Bronchial epithelial cell (primary cell): ENCODE measurements around the gene SEC14L1. TPM values are rescaled to one million over a fixed set of nuclear protein-coding genes. Genes with fewer than 3 reads are reported as not detected.
A peak's percentile ranks its signal among the peaks of the same experiment; 100 is the strongest.

ENCODE experiments used
- DNase-seq: peaks from one replicate; pipeline ENCODE4 v3.0.0-alpha.2; 2010; ENCODE audit warnings: low read depth
- FAIRE-seq: peaks from 2 replicates; lab custom pipeline; 2011; peaks lifted over from hg19 to GRCh38; lab: Jason Lieb, UNC
- H3K27me3 ChIP-seq: 2 replicates; pipeline ENCODE4 v1.5.1; 2011; ENCODE audit warnings: low read length; ENCODE audit not compliant: control insufficient read depth, insufficient read depth
- H3K36me3 ChIP-seq: 2 replicates; pipeline ENCODE4 v1.5.1; 2011; ENCODE audit warnings: low read length; ENCODE audit not compliant: control insufficient read depth, insufficient read depth
- H3K4me3 ChIP-seq: 2 replicates; pipeline ENCODE4 v1.5.1; 2011; ENCODE audit warnings: mild to moderate bottlenecking, low read depth, low read length, control low read depth
- CTCF ChIP-seq: IDR thresholded peaks from 2 replicates; pipeline ENCODE4 v1.5.1; 2011; ENCODE audit warnings: mild to moderate bottlenecking, moderate library complexity, low read length, control low read depth, inconsistent platforms; ENCODE audit not compliant: insufficient read depth, severe bottlenecking
- total RNA-seq: library from RNA; depleted of rRNA; stranded (reverse); fragments of >200 nt; gene quantifications from 2 replicates; pipeline ENCODE4 v1.2.1, GENCODE V29; 2014

Gene SEC14L1
- total RNA-seq, 1 donor from 2014 or later = 21.6 TPM

GRCh38 chr17:77174928-77175661, 34.3 kb downstream of the SEC14L1 start:
- Histone ChIP-seq H3K4me3 (no peak overlapping the region), H3K36me3 (peaks cover 2% of the 10 kb centered on the region), H3K27me3 (no peaks in the 10 kb centered on the region)
- no peak for FAIRE-seq
- DNase-seq = peak; percentile 25
- no peak for TF ChIP-seq CTCF

DNA sequence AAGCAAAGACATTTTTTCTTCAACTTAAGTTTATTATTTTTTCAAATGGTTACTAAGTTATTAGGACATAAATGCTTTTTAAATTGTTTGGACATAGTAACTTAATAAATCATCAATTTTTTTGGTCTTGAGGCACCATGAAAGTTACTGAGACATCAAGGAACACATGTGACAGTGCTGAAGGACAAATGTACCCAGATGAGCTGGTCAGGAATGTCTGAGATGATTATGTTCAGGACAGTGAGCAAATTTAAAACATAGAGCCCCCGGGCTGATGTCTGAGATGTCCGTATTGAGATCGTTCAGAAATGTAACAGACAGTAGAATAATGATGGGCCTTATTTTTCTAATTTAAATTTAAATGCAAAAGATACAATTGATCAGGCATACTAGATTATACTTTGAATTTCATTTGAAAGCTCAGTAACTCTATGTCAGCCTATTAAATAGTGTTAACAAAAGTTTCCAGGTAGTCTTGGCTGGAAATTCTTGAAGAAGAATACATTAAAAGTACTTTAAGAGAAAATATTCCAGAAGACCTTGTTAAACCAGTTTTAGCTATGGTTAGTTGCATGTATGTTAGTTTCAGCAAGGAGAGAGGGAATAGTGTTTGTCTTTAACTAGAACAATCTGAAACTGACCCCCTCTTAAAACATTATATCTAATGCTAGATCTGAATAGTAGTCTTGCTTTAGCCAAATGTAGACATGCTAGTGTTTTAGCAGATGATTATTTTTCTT, 36.4 kb downstream of the SEC14L1 start:
- DNase-seq (no peak), FAIRE-seq (no peak)
- Histone ChIP-seq H3K36me3 (peaks cover 2% of the 10 kb centered on the region), H3K27me3 (no peaks in the 10 kb centered on the region), H3K4me3 (no peak overlapping the region)
- TF ChIP-seq CTCF = no peak

DNA sequence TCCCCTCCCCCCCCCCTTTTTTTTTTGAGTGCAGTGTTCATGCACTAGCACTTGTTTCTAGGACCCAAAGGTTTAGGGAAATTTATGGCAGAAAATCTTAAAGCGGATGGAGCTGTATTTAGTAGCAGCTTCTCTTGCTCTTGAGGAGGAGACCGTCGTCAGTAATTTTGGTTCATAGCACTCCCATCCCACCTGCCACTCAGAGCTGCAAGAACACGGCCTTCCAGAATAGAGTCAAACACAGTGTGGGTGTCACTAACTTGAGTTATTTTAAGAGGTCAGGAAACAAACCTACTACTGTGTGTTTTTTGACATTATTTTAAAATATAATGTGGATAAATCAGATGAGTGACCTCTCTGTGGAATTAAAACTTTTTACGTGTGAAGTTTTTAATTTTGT, 37.3 kb downstream of the SEC14L1 start:
- H3K36me3 ChIP-seq = peaks cover 2% of the 10 kb centered on the region
- no peak for TF ChIP-seq CTCF
- no peak overlapping the region for H3K4me3 ChIP-seq
- FAIRE-seq (no peak), DNase-seq (no peak)
- no peaks in the 10 kb centered on the region for H3K27me3 ChIP-seq

DNA sequence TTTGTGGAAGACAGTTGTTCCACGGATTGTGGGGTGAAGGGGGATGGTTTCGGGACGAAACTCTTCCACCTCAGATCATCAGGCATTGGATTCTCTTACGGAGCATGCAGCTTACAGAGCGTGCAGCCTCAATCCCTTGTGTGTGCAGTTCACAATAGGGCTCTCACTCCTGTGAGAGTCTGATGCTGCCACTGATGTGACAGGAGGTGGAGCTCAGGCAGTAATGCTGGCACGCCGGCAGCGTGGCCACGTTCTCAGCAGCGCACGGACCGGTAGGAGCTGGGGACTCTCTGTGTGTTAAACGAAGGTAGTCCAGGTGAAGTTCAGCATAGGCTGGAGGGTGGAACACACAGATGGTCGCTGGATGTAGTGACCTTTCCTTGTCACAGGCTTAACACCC, 37.8 kb downstream of the SEC14L1 start:
- TF ChIP-seq CTCF = no peak
- DNase-seq = no peak
- no peak for FAIRE-seq
- peaks cover 2% of the 10 kb centered on the region for H3K36me3 ChIP-seq
- H3K27me3 ChIP-seq = no peaks in the 10 kb centered on the region
- H3K4me3 ChIP-seq = no peak overlapping the region

DNA sequence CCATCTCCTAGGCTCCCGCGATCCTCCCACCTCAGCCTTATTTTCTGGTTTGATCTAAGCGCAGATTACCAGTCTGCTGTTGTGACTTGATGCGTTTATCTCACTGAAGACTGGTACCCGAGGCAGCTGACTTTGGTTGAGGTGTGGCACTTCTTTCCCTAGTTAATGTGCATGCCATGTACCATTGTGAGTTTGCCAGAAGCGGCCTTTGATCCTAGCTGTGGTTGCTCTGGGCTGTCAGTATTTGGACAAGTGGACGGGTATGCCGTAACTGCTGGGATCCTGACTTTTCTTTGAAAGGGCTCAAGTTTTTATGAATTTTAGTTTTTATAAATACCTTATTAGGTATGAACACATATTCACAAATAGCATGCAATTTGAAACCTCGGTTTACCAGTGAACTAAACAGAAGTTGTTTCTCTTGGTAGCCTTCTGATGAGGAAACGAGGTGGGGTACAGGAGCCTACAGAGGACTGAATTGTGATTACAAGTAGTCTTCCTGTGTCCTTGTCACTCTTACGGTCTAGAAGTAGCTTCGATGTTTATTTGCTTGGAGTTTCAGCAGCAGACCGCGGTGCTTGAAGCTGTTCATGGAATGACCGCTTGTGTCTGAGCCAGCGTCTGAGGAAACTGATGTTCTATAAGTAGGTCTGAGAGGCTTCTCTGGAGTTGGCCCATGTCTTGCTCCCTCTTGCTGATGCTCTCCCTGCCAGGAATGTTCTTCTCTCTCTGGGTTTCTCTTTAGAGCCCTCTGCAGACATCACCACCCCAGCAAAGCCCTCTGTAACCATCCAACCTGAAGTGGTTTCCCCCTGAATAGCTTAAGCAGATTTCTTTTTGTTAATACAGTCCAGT, 40.0 kb downstream of the SEC14L1 start:
- no peak for TF ChIP-seq CTCF
- FAIRE-seq (no peak), DNase-seq (no peak)
- no peaks in the 10 kb centered on the region for H3K27me3 ChIP-seq
- H3K4me3 ChIP-seq = no peak overlapping the region
- H3K36me3 ChIP-seq = no peaks in the 10 kb centered on the region
